Measurements from ENCODE around the gene CRB2.

CRB2 gene

GRCh38 chr9:123347289-123348060 lies 8.5 kb upstream of the CRB2 start:
- TF ChIP-seq, protein P1, sequence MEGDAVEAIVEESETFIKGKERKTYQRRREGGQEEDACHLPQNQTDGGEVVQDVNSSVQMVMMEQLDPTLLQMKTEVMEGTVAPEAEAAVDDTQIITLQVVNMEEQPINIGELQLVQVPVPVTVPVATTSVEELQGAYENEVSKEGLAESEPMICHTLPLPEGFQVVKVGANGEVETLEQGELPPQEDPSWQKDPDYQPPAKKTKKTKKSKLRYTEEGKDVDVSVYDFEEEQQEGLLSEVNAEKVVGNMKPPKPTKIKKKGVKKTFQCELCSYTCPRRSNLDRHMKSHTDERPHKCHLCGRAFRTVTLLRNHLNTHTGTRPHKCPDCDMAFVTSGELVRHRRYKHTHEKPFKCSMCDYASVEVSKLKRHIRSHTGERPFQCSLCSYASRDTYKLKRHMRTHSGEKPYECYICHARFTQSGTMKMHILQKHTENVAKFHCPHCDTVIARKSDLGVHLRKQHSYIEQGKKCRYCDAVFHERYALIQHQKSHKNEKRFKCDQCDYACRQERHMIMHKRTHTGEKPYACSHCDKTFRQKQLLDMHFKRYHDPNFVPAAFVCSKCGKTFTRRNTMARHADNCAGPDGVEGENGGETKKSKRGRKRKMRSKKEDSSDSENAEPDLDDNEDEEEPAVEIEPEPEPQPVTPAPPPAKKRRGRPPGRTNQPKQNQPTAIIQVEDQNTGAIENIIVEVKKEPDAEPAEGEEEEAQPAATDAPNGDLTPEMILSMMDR (IDR thresholded peaks at IDR 0.05): no peak
- Histone ChIP-seq H3K27ac (no peak overlapping the region), H3K4me3 (no peak overlapping the region)
- no peak for DNase-seq (ENCODE audit: low spot score)

DNA sequence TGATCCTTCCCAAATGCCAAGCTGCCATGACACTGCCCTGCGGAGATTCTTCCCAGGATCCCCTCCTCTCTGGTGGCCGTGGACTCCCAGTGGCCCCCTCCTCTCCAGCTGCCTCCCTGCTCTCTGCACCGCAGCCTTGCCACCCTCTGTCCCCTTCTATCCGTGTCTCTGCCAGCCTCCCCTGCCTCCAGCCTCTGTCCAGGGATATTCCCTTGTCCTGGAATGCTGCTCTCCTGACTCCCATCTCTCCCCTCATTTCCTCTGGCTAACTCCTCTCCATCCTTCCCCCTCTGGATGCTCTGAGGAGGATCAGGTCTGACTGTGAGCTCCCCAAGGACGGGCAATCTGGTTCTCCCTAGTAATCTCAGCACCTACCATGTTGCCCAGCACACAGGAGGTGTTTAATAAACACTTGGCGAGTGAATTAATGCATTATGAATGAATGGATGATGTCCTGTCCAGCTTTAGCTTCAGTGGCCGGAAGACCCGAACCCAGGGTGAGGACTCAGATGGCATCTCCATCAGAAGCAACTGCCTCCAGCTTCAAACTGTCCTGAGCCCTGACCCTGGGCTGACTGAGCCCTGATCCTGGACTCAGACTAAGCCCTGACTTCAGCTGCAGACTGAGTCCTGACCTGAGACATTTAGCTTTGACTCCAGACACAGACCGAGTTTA lies 7.5 kb upstream of the CRB2 start:
- DNase-seq (ENCODE audit: low spot score): no peak
- TF ChIP-seq, protein P1 (IDR thresholded peaks at IDR 0.05): no peak
- no peak overlapping the region for H3K27ac ChIP-seq

DNA sequence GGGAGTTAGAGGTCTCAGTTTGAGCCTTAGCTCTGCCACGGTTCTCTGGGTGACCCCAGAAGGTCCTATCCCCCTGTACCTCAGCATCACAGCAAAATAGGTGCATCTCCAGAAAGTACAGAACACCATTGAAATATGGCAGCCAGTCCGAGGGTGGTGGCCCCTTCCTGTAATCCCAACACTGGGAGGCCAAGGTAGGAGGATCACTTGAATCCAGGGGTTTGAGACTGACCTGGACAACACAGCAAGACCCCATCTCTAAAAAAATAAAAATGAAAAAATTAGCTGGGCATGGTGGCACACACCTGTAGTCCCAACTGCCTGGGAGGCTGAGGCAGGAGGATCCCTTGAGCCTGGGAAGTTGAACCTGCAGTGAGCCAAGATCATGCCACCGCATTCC lies 7.0 kb upstream of the CRB2 start:
- TF ChIP-seq, protein P1 (IDR thresholded peaks at IDR 0.05): no peak
- no peak overlapping the region for H3K4me3 ChIP-seq
- no peak overlapping the region for H3K27ac ChIP-seq
- no peak for DNase-seq (ENCODE audit: low spot score)

More for the DNA sequence above, 7.5 kb upstream of the CRB2 start:
- H3K4me3 ChIP-seq: no peak overlapping the region

- Histone ChIP-seq H3K27ac (no peak overlapping the region), H3K4me3 (no peak overlapping the region)
- TF ChIP-seq, protein P1 (IDR thresholded peaks at IDR 0.05): peak; percentile 98
- no peak for DNase-seq (ENCODE audit: low spot score)
Observed at GRCh38 chr9:123349691-123350480, 6.1 kb upstream of the CRB2 start.

- Histone ChIP-seq H3K4me3 (no peak overlapping the region), H3K27ac (no peak overlapping the region)
- no peak for DNase-seq (ENCODE audit: low spot score)
- TF ChIP-seq, protein P1 (IDR thresholded peaks at IDR 0.05): no peak
Observed at GRCh38 chr9:123350590-123351310, 5.2 kb upstream of the CRB2 start.

GRCh38 chr9:123353041-123353440 lies 3.0 kb upstream of the CRB2 start:
- TF ChIP-seq, protein P1 (IDR thresholded peaks at IDR 0.05): no peak
- DNase-seq (ENCODE audit: low spot score): no peak
- H3K27ac ChIP-seq: no peak overlapping the region
- H3K4me3 ChIP-seq: no peak overlapping the region

Measured in coronary artery (tissue), 2 donors.